LNCAP (cell line): ENCODE measurements around the gene FBXW5.

Experiments used
- TF ChIP-seq, protein P1 (sequence below): fragments of 450-650 bp; IDR thresholded peaks from 2 replicates; pipeline ENCODE4 v1.5.1; 2017; ENCODE audit warnings: mild to moderate bottlenecking

FBXW5 gene

GRCh38 chr9:136985027-136985602, 40.6 kb upstream of the FBXW5 start:
- TF ChIP-seq, protein P1, sequence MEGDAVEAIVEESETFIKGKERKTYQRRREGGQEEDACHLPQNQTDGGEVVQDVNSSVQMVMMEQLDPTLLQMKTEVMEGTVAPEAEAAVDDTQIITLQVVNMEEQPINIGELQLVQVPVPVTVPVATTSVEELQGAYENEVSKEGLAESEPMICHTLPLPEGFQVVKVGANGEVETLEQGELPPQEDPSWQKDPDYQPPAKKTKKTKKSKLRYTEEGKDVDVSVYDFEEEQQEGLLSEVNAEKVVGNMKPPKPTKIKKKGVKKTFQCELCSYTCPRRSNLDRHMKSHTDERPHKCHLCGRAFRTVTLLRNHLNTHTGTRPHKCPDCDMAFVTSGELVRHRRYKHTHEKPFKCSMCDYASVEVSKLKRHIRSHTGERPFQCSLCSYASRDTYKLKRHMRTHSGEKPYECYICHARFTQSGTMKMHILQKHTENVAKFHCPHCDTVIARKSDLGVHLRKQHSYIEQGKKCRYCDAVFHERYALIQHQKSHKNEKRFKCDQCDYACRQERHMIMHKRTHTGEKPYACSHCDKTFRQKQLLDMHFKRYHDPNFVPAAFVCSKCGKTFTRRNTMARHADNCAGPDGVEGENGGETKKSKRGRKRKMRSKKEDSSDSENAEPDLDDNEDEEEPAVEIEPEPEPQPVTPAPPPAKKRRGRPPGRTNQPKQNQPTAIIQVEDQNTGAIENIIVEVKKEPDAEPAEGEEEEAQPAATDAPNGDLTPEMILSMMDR, result no peak

- TF ChIP-seq, protein P1, result no peak
These were observed 40.0 kb upstream of the FBXW5 start for GRCh38 chr9:136984464-136985026.

DNA sequence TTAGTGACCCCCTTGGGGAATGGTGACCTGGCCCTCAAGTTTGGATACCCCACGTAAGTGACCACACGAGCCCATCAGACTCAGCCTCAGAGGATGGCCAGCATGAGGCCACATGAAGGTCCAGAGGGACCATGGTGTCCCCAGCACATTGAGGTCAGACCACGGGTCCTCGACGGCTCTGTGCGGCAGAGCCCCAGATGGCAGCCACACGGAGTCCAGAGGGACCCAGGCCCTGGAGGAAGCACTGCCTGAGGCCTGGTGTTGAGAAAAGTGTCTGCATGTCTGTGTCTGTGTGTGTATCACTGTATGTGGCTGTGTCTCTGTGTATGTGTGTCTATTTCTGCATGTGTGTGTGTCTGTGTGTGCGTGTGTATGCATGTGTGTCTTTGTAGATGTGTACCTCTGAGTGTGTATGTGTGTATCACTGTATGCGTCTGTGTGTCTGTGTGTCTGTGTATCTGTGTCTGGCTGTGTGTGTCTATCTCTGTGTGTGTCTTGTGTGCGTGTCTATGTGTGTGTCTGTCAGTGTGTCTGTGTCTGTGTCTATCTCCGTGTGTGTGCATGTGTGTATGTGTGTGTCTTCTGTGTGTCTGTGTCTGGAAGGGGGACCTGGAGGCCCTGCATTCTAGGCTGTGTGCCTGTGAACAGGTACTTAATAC, 39.2 kb upstream of the FBXW5 start:
- TF ChIP-seq, protein P1, result no peak

- TF ChIP-seq, protein P1, result no peak
These were observed 38.6 kb upstream of the FBXW5 start for GRCh38 chr9:136983167-136983566.

DNA sequence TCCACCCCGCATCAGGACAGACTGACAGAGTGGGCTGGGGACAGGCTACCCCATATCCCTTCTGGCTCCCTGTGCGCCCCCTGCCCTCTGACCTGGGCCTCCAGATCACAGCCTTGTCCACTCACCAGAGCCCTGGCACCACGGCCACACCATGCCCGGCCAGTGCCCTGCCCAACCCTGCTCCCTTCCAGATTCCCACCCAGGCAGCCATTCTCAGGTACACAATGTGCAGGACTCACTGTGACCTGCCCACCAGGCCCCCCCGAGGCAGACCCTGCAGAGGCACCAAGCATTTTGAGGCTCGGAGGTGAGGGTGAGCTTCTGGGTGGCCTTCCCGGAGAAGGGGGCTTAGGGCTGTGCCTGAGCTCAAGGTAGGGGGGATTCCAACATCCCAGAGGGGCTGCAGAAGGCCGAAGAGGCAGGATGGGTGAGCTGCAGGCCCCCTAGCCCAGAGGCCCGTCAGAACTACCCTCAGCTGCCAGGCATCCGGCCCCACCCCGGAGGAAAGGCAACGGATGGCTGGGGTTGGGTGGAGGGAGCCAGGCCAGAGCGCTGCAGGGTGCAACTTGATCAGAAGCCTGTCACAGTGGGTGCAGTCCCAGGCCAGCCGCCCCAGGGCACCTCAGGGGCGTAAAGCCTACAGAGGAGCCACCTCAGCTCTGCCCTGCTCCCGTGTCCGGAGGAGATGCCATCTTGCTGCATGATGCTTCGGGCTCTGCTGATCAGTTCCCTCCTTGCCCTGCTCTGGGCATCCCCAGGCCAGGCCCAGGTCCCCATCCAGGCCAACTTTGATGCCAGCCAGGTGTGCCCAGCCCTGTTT, 37.9 kb upstream of the FBXW5 start, which contains the start of gene LCNL1:
TSS of gene LCNL1 (plus strand) at position 762 of the 820 bp plus-strand sequence. CDS start 594 bp downstream, outside the sequence.
- TF ChIP-seq, protein P1, result no peak

DNA sequence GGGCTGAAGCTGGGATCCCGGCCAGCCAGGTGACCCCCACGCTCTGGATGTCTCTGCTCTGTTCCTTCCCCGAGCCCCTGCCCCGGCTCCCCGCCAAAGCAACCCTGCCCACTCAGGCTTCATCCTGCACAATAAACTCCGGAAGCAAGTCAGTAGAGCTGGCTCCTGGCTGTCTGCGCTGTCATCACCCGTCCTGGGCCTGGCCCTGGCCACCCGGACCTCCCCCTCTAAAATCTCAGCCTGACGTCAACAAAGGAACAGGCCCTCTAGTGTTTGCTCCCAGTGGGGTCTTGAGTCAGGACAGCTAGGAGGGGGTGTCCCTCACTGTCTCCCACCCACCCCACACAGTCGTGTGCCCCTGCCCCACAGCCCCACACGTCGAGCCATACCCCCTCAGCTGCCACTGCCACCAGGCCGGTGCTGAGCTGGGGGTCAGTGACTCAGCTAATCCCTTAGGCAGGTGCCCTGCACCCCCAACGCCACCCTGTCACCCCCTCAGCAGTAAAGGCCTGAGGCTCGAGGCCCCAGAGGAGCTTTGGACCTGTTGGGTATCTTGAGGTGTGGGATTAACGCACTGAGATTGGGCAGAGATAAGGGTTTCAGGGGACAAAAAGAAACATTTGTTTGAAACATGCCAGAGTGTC, 37.2 kb upstream of the FBXW5 start:
- TF ChIP-seq, protein P1, result no peak
